ENCODE data around the gene SEMA6B. TPM values are rescaled to one million over a fixed set of nuclear protein-coding genes. Genes with fewer than 3 reads are reported as not detected.
A peak's percentile ranks its signal among the peaks of the same experiment; 100 is the strongest.

The SEMA6B gene
- total and polyA plus RNA-seq, 2 of the 8 experiments (the other 6 are each of a cell fraction or from before 2014, with no cell fraction given), result 31.3 to 54.4 TPM

DNA sequence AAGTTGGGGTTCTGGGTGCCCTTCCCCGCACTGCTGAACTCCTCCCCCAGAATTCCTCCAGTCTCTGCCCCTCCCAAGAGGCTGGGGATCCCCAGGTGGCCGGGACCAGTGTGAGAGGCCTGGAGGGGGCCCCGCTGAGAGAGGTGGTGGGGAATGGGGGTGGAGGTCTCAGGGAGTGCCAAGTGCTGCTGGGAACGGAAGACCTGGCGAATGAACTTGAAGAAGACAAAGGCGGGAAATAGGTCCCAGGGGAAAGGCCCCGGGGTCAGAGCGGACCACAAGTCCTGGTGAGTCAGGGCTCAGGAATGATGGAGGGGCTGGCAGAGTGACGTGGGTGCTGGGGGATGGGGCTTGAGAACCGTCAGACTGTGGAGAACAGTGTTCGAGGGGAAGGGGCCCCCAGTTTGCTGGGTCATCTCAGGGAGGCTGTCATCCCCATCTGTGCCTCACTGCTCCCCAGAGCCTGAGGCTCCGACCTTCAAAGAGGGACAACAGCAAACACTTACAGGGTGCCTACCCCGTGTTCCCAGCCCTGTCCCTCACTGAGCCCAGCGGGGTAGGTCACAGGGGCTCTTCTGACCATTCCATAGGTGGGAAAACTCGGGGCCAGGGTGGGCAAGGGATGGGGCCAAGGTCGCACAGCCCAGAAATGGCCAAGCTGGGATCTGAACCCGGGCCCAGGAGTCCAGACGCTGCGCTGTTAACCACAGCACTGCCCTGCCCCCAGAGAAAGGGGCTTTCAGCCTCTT is 16.0 kb upstream of the SEMA6B start:
- no peak overlapping the region; a peak in 1 of 7 replicates for H3K9ac ChIP-seq (replicated peaks in 1 of 4; ENCODE audit: extremely low read depth in 1 of 4, low read depth in 3 of 4, low read length in 3 of 4)
- H3K4me1 ChIP-seq (replicated peaks in 1 of 4; ENCODE audit: control insufficient read depth in 3 of 4, insufficient read depth in 4 of 4, low read length in 3 of 4), result peaks cover 3 to 9% (median 7%) of the 10 kb centered on the region in 4 experiments
- no peak overlapping the region for H3K23ac ChIP-seq (ENCODE audit: insufficient read length)
- H3K27me3 ChIP-seq (replicated peaks in 1 of 4; ENCODE audit: control insufficient read depth in 3 of 4, extremely low read depth in 1 of 4, insufficient read depth in 3 of 4, low read length in 3 of 4), result no peaks in the 10 kb centered on the region
- H3K4ac ChIP-seq (replicated peaks; ENCODE audit: insufficient read length, low read depth, low read length), result peak overlapping the region; percentile 70
- peaks cover 11% of the 10 kb centered on the region; the same call in 1 of the 2 replicates for H3K79me1 ChIP-seq (ENCODE audit: low read depth, low read length)
- no peak overlapping the region for H2BK15ac ChIP-seq (ENCODE audit: low read length)
- no peak overlapping the region for H2AFZ ChIP-seq (ENCODE audit: low read length)
- 36% methylated on average over 16 of the region's 19 CpGs; no CpG with 5 or more reads in 1 of the 2 experiments for WGBS, 2 experiments (ENCODE audit: extremely low coverage in 1 of 2, insufficient coverage in 1 of 2, insufficient read length in 1 of 2, insufficient replicate concordance in 2 of 2, low coverage in 1 of 2, low lambda C conversion rate in 2 of 2, missing lambda C conversion rate in 1 of 2)
- peak overlapping the region; percentile 21 for H2BK12ac ChIP-seq (ENCODE audit: low read depth, low read length)
- peak overlapping the region; percentile 32 to 61 for H3K4me2 ChIP-seq (ENCODE audit: insufficient read depth in 1 of 2, low read depth in 2 of 2, low read length in 2 of 2)
- H3K27ac ChIP-seq (ENCODE audit: low read depth, low read length), result peak overlapping the region; percentile 63
- H3K23me2 ChIP-seq (ENCODE audit: low read depth, low read length), result peaks cover under 1% of the 10 kb centered on the region; the same call in 1 of the 2 replicates
- peak overlapping the region; percentile 54 for H2BK5ac ChIP-seq (ENCODE audit: low read depth, low read length)
- H2AK5ac ChIP-seq (ENCODE audit: low read depth, low read length), result no peak overlapping the region
- DNase-seq (ENCODE audit: low read depth in 1 of 2, low spot score in 2 of 2) (peak; percentile 76 to 95), FAIRE-seq (no peak)
- H3K79me2 ChIP-seq (ENCODE audit: control insufficient read depth in 1 of 2, insufficient read depth in 2 of 2, low read length in 2 of 2), result peaks cover 0 to 27% of the 10 kb centered on the region in 2 experiments; a peak in 1 of 4 replicates
- H3K9me3 ChIP-seq (ENCODE audit: insufficient read depth in 2 of 2, low read depth in 1 of 2, low read length in 1 of 2), result no peaks in the 10 kb centered on the region
- H2BK120ac ChIP-seq (replicated peaks; ENCODE audit: low read depth, low read length), result peak overlapping the region; percentile 38
- peak overlapping the region; percentile 62; the same call in 1 of the 2 replicates for H4K8ac ChIP-seq (ENCODE audit: extremely low read depth, insufficient read depth, low read length)
- ChIA-PET CTCF (ENCODE audit: partially characterized antibody) (interaction anchor here (1.1 to 14.7 kb wide), 21 partner anchors 7 to 70 kb away, joined by 3 to 316 read pairs (median 7); partner anchors contain the start of genes LRG1 and SEMA6B), POLR2A (ENCODE audit: partially characterized antibody) (interaction anchor here (0.7 to 5.3 kb wide), 6 partner anchors 10 to 61 kb away, joined by 3 to 19 read pairs (median 5); no protein-coding TSS in a partner anchor)
- H4K91ac ChIP-seq (replicated peaks; ENCODE audit: insufficient read length, low read length), result peak overlapping the region; percentile 59
- H2BK20ac ChIP-seq (ENCODE audit: low read length), result peak overlapping the region; percentile 62
- H3K36me3 ChIP-seq (ENCODE audit: control insufficient read depth in 2 of 4, insufficient read depth in 4 of 4, low read length in 3 of 4), result no peaks in the 10 kb centered on the region; a peak in 1 of 8 replicates
- peaks cover 11 to 26% of the 10 kb centered on the region in 2 experiments for H4K20me1 ChIP-seq (replicated peaks in 1 of 2; ENCODE audit: control insufficient read depth in 1 of 2, insufficient read depth in 2 of 2, low read length in 2 of 2)
- H4K5ac ChIP-seq (ENCODE audit: insufficient read length, low read depth, low read length), result peak overlapping the region; percentile 42
- peak overlapping the region; percentile 26 for H3K18ac ChIP-seq (ENCODE audit: extremely low read depth, low read length)
- no peak overlapping the region for H3K56ac ChIP-seq (replicated peaks; ENCODE audit: insufficient read length, low read depth, low read length)
- no peak overlapping the region for H3K14ac ChIP-seq (ENCODE audit: insufficient read length)
- H3K4me3 ChIP-seq (ENCODE audit: extremely low read depth in 1 of 4, insufficient read depth in 2 of 4, low read depth in 3 of 4, low read length in 4 of 4), result peak overlapping the region in 2 of 4 experiments; percentile 2 to 36; a peak in 2 of 8 replicates
- TF ChIP-seq JUN (IDR thresholded peaks at IDR 0.05; ENCODE audit: low read depth, low read length) (peak; percentile 96), TAF7 (optimal IDR thresholded peaks at IDR 0.05; ENCODE audit: borderline replicate concordance, low read depth, low read length) (no peak), NRF1 (IDR thresholded peaks at IDR 0.05; ENCODE audit: low read depth, low read length) (no peak), GTF2F1 (IDR thresholded peaks at IDR 0.05; ENCODE audit: borderline replicate concordance, low read depth, low read length) (no peak), POLR2A (IDR thresholded peaks at IDR 0.05; ENCODE audit: control extremely low read depth in 1 of 2, low read depth in 2 of 2, low read length in 2 of 2) (0 out of 3 replicates have a peak, but pooled peaks of 1 of the 2 experiments have one; percentile 23), CREB1 (IDR thresholded peaks at IDR 0.05) (peak; percentile 89)
- TF ChIP-seq, protein P1, sequence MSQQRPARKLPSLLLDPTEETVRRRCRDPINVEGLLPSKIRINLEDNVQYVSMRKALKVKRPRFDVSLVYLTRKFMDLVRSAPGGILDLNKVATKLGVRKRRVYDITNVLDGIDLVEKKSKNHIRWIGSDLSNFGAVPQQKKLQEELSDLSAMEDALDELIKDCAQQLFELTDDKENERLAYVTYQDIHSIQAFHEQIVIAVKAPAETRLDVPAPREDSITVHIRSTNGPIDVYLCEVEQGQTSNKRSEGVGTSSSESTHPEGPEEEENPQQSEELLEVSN (IDR thresholded peaks at IDR 0.05), result peak; percentile 59
- TF ChIP-seq, protein P2, sequence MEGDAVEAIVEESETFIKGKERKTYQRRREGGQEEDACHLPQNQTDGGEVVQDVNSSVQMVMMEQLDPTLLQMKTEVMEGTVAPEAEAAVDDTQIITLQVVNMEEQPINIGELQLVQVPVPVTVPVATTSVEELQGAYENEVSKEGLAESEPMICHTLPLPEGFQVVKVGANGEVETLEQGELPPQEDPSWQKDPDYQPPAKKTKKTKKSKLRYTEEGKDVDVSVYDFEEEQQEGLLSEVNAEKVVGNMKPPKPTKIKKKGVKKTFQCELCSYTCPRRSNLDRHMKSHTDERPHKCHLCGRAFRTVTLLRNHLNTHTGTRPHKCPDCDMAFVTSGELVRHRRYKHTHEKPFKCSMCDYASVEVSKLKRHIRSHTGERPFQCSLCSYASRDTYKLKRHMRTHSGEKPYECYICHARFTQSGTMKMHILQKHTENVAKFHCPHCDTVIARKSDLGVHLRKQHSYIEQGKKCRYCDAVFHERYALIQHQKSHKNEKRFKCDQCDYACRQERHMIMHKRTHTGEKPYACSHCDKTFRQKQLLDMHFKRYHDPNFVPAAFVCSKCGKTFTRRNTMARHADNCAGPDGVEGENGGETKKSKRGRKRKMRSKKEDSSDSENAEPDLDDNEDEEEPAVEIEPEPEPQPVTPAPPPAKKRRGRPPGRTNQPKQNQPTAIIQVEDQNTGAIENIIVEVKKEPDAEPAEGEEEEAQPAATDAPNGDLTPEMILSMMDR (IDR thresholded peaks at IDR 0.05; ENCODE audit: control extremely low read depth in 1 of 3, insufficient read depth in 1 of 3, low read depth in 1 of 3, low read length in 3 of 3), result no peak

Measured in H1 (cell line).